ENCODE data around the gene MYLIP.

MYLIP gene

GRCh38 chr6:16128759-16129622 is at the start of gene MYLIP:
Gene MYLIP (plus strand): TSS chr6:16129086. CDS start chr6:16129323, 237 bp downstream.
- Histone ChIP-seq H3K4me2 (ENCODE audit: low read depth, low read length, poor library complexity, severe bottlenecking) (peak within 1 kb of the TSS; percentile 66), H3K4me3 (ENCODE audit: insufficient read depth, low read length, poor library complexity, severe bottlenecking) (peak within 1 kb of the TSS; percentile 76), H2AFZ (ENCODE audit: low read depth, low read length, severe bottlenecking) (peak within 1 kb of the TSS; percentile 89), H3K27me3 (ENCODE audit: low read length) (no peaks in the 10 kb centered on the region), H3K9me2 (replicated peaks; ENCODE audit: insufficient read depth, low read length) (no peaks in the 10 kb centered on the region), H3K36me3 (ENCODE audit: low read length) (peaks cover 30% of the 10 kb centered on the region), H3K79me2 (ENCODE audit: insufficient read depth, low read length) (peaks cover 51% of the 10 kb centered on the region), H3F3A (ENCODE audit: insufficient read depth) (peaks cover 18% of the 10 kb centered on the region), H3K9me3 (ENCODE audit: insufficient read depth, low read length) (no peaks in the 10 kb centered on the region), H4K20me1 (ENCODE audit: low read depth, low read length) (peaks cover 35% of the 10 kb centered on the region), H3K27ac (ENCODE audit: low read depth, low read length) (peak within 1 kb of the TSS; percentile 69), H3K9ac (ENCODE audit: low read length) (peak within 1 kb of the TSS; percentile 84)
- no peak for TF ChIP-seq EZH2phosphoT487 (conservative IDR thresholded peaks at IDR 0.05; ENCODE audit: low read length)
- peak; percentile 89 for TF ChIP-seq CTCF (IDR thresholded peaks at IDR 0.05; ENCODE audit: insufficient read depth, low read length, poor library complexity, severe bottlenecking)

GRCh38 chr6:16079354-16079753 is 49.5 kb upstream of the MYLIP start:
- H3K79me2 ChIP-seq (ENCODE audit: insufficient read depth, low read length): no peaks in the 10 kb centered on the region
- H3K4me3 ChIP-seq (ENCODE audit: insufficient read depth, low read length, poor library complexity, severe bottlenecking): no peak overlapping the region
- no peaks in the 10 kb centered on the region for H4K20me1 ChIP-seq (ENCODE audit: low read depth, low read length)
- no peak overlapping the region for H3K9ac ChIP-seq (ENCODE audit: low read length)
- no peak overlapping the region for H3K27ac ChIP-seq (ENCODE audit: low read depth, low read length)
- no peak overlapping the region for H2AFZ ChIP-seq (ENCODE audit: low read depth, low read length, severe bottlenecking)
- H3F3A ChIP-seq (ENCODE audit: insufficient read depth): no peaks in the 10 kb centered on the region
- no peaks in the 10 kb centered on the region for H3K9me3 ChIP-seq (ENCODE audit: insufficient read depth, low read length)
- H3K36me3 ChIP-seq (ENCODE audit: low read length): no peaks in the 10 kb centered on the region
- no peaks in the 10 kb centered on the region for H3K27me3 ChIP-seq (ENCODE audit: low read length)
- H3K4me2 ChIP-seq (ENCODE audit: low read depth, low read length, poor library complexity, severe bottlenecking): no peak overlapping the region
- H3K9me2 ChIP-seq (replicated peaks; ENCODE audit: insufficient read depth, low read length): no peaks in the 10 kb centered on the region
- TF ChIP-seq CTCF (IDR thresholded peaks at IDR 0.05; ENCODE audit: insufficient read depth, low read length, poor library complexity, severe bottlenecking) (no peak), EZH2phosphoT487 (conservative IDR thresholded peaks at IDR 0.05; ENCODE audit: low read length) (no peak)

DNA sequence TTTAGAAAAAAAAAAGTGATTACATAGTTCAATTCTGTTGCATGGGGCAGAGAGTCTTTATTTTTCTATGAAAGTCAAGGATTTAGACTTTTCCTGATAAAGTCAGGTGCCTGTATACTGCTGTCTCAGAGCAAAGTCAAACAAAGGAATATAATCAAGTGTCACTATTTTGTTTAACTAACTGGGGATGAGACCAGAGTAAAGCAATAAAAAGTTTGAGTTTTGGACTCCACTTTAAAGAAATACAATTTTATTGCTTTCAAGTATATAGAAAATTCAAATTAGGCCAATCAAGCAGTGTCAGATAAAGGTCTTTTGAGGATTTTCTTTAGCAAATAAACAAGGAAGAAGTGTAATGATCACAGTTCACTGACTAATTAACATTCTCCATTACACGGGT is 48.7 kb upstream of the MYLIP start:
- no peaks in the 10 kb centered on the region for H3F3A ChIP-seq (ENCODE audit: insufficient read depth)
- H2AFZ ChIP-seq (ENCODE audit: low read depth, low read length, severe bottlenecking): no peak overlapping the region
- TF ChIP-seq CTCF (IDR thresholded peaks at IDR 0.05; ENCODE audit: insufficient read depth, low read length, poor library complexity, severe bottlenecking): no peak
- no peak for TF ChIP-seq EZH2phosphoT487 (conservative IDR thresholded peaks at IDR 0.05; ENCODE audit: low read length)
- no peaks in the 10 kb centered on the region for H3K9me3 ChIP-seq (ENCODE audit: insufficient read depth, low read length)
- H3K27me3 ChIP-seq (ENCODE audit: low read length): no peaks in the 10 kb centered on the region
- H3K79me2 ChIP-seq (ENCODE audit: insufficient read depth, low read length): no peaks in the 10 kb centered on the region
- no peak overlapping the region for H3K4me2 ChIP-seq (ENCODE audit: low read depth, low read length, poor library complexity, severe bottlenecking)
- no peak overlapping the region for H3K27ac ChIP-seq (ENCODE audit: low read depth, low read length)
- no peak overlapping the region for H3K9ac ChIP-seq (ENCODE audit: low read length)
- no peaks in the 10 kb centered on the region for H3K36me3 ChIP-seq (ENCODE audit: low read length)
- H3K9me2 ChIP-seq (replicated peaks; ENCODE audit: insufficient read depth, low read length): no peaks in the 10 kb centered on the region
- no peak overlapping the region for H3K4me3 ChIP-seq (ENCODE audit: insufficient read depth, low read length, poor library complexity, severe bottlenecking)
- H4K20me1 ChIP-seq (ENCODE audit: low read depth, low read length): no peaks in the 10 kb centered on the region
